Activated CD8-positive, alpha-beta memory T cell treated with anti-CD3 and anti-CD28 coated beads, Interleukin-2, amount 50 U/mL, for 4 hours (primary cell): ENCODE measurements around the gene SLC2A6.
"Not testable (repeated sequence)": the region's sequence is repeated elsewhere in the genome, so short reads cannot be mapped to it uniquely, and the experiment has no call there.

Experiments
- DNase-seq: peaks from one replicate; pipeline ENCODE4 v3.0.0-alpha.2; 2020

Gene SLC2A6

DNA sequence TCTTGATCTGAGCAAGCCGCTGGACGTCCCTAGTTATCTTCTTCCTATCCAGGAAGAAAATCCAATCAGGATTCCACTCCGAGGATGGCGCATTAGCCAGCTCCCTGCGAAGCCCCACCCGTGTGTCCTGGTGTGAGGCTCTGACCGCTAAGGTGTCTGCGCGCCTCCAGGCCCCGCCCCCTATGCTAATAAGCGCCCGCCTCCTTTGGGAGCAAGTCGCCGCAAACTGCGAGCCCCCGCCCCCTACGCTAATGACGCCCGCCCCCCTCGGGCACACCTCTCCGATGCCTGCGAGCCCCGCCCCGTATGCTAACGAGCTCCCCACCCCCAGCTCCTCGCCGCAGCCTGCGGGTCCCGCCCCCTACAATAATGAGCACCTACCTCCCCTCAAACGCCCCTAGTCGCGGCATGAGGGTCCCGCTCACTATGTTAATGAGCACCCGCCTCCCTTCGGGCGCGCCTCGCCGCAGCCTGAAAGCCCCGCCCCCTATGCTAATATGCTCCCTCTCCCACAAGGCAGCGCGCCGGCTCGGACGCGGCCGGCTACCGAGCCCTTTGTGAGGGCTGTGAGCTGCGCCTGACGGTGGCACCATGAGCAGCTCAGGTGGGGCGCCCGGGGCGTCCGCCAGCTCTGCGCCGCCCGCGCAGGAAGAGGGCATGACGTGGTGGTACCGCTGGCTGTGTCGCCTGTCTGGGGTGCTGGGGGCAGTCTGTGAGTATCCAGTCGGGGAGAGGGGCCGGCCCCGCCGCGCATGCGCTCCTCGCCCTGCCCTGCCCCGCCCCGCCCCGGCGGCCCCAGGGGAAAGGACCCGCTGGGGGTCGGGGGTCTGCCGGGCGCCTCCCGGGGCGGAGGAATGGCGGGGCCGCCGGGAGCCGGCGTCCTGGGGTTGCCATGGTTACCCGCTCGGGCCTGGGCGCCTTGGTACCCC lies 19.2 kb downstream of the SLC2A6 start, which contains the start of gene CACFD1:
Gene CACFD1 (plus strand): TSS at position 503 of the 929 bp plus-strand sequence. CDS start 89 bp downstream, at position 592.
- peak; percentile 90 for DNase-seq

DNA sequence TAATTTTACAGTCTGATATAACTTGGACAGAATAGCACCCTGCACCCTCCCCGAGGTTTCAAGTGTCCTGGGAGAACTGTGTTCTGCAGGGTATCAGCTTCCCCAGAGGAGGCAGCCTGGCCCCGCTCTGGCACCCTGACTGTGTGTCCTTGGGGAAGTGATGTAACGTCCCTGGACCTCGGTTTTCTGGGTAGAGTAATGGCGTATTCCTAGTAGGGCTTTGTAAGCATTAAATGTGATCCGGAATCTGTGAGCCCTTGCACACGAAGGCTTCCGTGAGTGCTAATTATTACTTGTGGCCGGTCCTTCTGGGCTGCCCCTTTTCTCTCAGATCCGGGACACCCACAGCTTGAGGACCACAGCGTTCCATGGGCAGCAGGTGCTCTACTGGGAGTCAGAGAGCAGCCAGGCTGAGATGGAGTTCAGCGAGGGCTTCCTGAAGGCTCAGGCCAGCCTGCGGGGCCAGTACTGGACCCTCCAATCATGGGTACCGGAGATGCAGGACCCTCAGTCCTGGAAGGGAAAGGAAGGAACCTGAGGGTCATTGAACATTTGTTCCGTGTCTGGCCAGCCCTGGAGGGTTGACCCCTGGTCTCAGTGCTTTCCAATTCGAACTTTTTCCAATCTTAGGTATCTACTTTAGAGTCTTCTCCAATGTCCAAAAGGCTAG lies 20.1 kb downstream of the SLC2A6 start:
- no peak for DNase-seq

DNA sequence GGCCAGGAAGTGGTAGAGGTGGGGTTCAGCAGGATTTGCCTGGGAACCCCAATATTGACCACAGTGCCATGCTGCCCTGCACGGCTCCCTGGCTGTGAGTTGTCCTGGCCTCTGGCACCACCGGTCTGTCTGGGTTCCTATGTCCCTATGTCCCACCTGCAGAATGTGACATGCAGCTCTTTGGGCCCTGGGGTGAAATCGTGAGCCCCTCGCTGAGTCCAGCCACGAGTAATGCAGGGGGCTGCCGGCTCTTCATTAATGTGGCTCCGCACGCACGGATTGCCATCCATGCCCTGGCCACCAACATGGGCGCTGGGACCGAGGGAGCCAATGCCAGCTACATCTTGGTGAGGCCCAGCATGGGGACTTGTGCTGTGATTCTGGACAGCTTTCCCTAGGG lies 21.2 kb downstream of the SLC2A6 start:
- DNase-seq: no peak

DNA sequence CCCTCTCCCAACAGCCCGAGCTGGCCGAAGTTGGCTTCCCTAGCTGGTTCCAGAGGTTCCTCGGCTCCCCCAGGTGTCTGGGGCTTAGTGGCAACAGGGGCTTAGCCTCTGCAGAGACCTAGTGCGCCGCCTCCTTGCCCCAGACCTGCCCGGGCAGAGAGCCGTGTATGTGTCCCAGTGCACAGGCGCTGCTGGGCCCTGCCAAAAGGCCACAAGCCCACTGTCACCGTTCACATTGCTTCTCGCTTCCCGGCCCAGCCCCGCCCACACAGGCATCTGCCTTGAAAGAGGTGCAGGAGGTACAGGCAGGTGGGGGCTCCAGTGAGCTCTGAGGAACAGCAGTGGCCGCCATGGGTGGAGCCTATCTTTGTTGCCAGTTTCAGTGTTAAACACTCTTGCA lies 21.7 kb downstream of the SLC2A6 start:
- no peak for DNase-seq

DNA sequence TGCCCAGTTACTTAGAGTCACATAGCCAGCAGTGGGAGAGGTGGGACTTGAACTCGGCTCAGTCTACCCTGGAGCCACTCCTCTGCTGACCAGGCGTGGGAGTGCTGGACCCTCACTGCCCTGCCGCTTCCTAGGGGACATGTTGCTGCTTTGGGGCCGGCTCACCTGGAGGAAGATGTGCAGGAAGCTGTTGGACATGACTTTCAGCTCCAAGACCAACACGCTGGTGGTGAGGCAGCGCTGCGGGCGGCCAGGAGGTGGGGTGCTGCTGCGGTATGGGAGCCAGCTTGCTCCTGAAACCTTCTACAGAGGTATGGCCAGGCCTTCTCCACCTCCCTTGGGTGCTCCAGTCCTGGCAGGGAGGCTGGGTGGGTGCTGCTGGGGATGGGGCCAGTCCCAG lies 22.5 kb downstream of the SLC2A6 start:
- no peak for DNase-seq

DNA sequence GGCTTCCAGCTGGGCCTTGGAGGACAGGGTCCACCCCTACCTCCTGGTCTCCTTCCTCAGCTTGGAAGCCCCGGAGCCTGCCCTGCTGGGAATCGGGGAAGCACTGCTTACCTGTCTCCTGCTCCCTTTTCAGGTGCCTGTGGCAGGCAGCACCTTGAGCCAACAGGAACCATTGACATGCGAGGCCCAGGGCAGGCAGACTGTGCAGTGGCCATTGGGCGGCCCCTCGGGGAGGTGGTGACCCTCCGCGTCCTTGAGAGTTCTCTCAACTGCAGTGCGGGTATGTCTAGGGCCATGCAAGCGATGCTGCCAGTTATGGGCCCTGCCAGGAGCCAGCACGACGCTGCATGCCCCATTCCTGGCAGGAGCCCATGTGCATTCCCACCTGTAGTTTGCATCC lies 23.0 kb downstream of the SLC2A6 start:
- no peak for DNase-seq

DNA sequence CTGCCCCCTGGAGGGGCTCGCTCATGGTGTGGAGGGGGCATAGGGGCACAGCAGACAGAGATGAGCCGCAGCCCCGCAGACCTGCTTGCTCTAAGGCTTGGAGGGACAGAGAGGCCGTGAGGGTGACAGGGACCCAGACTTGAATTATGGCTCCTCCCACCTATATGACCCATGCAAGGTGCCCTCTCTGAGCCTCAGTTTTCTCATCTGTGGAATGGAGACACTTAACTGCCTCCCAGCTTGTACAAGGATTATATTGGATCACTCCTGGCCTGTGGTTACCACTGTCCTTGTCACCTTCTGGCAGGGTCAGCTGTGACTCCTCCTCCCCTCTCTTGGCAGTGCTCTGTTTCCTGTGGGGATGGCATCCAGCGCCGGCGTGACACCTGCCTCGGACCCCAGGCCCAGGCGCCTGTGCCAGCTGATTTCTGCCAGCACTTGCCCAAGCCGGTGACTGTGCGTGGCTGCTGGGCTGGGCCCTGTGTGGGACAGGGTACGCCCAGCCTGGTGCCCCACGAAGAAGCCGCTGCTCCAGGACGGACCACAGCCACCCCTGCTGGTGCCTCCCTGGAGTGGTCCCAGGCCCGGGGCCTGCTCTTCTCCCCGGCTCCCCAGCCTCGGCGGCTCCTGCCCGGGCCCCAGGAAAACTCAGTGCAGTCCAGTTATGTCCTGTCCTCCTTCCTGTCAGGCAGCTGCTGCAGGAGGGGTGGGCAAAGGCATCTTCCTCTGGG lies 23.8 kb downstream of the SLC2A6 start:
- no peak for DNase-seq

DNA sequence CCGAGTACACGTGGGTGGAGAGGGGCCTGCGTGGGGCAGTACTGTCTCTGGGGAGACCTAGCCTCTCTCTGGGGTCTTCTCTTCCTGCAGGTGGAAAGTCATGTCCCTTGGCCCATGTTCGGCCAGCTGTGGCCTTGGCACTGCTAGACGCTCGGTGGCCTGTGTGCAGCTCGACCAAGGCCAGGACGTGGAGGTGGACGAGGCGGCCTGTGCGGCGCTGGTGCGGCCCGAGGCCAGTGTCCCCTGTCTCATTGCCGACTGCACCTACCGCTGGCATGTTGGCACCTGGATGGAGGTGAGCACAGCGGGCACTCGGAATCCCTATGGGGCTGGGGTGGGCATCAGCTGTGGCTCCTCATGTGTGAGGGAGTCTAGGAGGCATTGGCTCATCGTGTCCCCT lies 24.6 kb downstream of the SLC2A6 start:
- no peak for DNase-seq

DNA sequence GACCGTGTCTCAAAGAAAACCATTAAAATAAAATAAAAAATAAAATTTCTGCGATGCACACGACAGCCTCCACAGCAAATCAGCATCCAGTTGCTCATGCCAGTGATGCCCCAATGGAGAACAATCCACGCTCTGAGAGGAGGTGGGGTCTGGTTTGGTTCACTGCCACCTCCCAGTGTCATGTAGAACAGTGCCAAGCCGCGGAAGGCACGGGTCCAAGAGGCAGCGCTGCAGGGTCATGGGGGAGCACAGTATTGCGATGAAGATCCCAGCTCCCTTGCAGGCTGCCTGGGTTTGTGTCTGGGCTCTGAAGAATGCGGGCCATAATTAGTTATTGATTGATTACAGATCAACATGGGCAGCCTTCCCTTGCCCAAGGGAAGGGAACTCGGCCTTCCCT lies 25.2 kb downstream of the SLC2A6 start:
- no peak for DNase-seq

DNA sequence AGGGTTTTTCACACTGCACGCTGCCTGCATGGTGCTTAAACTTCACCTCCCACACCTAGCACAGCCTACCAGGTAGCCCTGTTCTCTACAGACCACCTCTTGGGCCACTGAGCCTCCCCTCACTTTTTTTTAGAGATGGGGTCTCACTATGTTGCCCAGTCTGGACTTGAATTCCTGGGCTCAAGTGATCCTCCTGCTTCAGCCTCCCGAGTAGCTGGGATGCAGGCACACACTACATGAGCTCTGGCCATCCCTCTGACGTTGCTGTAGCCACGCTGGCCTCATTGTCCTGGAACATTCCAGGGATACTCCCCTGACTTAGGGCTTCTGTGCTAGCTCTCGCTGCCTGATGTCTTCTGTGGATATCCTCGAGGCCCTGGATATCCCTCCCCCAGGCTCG lies 26.3 kb downstream of the SLC2A6 start:
- DNase-seq: no peak

DNA sequence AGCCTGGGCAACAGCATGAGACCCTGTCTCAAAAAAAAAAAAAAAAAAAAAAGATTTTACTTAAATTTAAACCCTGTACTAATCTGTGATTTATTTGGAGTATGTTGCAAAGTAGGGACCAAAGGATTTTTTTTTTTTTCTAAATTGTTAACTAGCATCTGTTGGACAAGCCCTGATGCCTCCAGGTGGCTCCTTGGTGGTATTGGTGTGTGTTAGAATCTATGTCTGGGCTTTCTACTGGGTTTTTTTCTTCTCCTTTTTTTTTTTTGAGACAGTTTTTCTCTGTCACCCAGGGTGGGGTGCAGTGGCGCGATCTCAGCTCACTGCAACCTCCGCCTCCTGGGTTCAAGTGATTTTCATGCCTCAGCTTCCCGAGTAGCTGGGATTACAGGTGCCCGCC lies 27.0 kb downstream of the SLC2A6 start:
- DNase-seq: not testable (repeated sequence)

DNA sequence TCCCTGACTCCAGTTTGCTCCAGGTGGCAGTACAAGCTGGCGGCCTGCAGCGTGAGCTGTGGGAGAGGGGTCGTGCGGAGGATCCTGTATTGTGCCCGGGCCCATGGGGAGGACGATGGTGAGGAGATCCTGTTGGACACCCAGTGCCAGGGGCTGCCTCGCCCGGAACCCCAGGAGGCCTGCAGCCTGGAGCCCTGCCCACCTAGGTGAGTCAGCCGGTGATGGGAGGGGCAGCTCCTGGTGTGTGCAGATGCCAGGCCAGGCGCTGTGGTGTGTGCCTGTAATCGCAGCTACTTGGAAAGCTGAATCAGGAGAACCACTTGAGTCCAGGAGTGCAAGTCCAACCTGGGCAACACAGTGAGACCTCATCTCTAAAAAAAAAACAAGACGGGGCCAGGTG lies 29.1 kb downstream of the SLC2A6 start:
- no peak for DNase-seq

DNA sequence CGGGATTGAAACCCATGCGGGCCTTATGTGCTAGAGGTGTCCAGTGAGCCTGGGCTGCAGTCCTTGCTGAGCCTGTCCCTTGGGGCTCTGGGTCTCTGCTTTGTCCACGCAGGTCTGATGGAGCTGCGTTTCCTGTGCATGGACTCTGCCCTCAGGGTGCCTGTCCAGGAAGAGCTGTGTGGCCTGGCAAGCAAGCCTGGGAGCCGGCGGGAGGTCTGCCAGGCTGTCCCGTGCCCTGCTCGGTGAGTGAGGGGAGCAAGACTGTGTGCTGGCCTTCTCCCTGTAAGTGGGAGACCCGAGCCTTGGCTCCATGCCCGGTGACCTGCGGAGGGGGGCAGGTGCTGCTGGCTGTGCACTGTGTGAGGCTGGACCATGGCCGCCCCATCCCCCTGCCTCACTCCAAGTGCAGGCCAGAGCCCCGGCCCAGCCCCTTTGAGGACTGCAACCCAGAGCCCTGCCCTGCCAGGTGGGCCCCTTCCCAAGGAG lies 30.4 kb downstream of the SLC2A6 start:
- DNase-seq: no peak

DNA sequence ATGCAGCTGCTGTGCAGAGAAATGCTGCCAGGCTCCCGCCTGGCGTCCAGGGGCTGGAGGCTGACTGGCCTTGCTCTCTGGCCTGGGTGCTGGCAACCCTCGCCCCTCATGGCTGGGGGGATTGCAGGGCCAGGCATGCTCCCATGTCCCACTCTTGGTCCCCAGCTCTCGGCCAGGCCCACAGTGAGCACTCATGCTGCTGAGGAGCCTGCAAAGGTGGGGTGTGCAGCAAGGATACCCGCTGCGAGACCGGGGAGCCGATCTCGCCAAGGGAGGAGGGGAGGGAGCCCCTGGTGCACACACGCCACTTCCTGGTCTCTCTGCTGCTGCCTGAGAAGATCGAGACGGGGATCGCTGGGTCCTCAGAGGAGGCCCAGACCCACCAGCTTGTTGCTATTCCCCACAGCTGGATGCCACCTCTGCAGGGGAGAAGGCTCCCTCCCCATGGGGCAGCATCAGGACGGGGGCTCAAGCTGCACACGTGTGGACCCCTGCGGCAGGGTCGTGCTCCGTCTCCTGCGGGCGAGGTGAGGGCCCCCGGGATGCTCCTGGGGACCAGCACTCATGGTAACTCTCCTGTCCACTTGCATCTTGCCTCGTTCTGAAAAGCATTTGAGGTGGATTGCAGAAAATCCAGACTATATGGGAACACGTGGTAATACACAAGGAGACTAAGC lies 33.5 kb downstream of the SLC2A6 start:
- DNase-seq: no peak

DNA sequence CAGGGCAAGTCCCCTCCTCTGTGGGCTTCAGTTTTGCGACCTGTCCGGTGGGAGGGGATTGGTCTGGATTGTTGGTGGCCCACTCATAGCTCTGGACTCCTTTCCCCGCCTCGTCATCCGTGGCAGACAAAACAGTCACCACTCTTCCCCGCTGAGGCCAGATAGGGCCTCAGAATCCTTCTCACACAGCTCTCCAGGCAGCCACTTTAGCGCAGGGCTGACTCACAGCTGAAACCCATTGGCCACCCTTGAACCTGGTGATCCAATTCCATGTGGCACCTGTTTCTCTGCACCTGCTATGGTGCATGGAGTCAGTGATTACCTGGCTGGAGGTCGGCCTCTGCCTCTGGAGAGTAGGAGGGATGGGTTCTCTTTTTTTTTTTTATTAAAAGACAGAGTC lies 34.9 kb downstream of the SLC2A6 start:
- DNase-seq: no peak

DNA sequence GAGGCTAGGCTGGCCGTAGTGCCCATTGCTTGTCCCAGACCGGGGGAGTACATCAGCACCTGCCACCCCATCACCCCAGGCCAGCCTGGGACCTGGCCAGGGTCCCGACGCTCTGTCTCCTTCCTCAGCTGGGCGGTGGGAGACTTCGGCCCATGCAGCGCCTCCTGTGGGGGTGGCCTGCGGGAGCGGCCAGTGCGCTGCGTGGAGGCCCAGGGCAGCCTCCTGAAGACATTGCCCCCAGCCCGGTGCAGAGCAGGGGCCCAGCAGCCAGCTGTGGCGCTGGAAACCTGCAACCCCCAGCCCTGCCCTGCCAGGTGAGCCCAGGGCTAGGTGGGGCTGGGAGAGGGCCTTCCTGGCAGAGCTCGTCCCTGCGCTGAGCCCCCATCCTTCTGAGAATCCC lies 35.7 kb downstream of the SLC2A6 start:
- no peak for DNase-seq

DNA sequence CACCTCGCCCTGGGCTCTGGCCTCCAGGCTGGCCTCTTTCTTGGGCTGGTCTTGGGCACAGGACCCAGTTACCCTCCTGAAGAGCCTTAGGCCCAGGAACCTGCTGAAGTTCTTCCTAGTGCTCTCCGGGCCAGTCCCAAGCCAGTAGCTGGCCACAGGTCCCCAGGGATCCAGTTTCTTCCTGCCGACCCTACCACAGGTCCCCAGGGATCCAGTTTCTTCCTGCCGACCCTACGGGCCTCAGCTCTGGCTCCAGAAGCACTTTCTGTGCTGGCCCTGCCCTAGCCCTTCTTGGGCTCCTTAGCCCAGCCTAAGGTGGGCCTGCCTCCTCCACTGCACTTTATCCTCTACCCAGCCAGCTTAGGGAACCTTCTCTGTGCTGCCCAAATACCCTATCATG lies 37.3 kb downstream of the SLC2A6 start:
- DNase-seq: no peak

DNA sequence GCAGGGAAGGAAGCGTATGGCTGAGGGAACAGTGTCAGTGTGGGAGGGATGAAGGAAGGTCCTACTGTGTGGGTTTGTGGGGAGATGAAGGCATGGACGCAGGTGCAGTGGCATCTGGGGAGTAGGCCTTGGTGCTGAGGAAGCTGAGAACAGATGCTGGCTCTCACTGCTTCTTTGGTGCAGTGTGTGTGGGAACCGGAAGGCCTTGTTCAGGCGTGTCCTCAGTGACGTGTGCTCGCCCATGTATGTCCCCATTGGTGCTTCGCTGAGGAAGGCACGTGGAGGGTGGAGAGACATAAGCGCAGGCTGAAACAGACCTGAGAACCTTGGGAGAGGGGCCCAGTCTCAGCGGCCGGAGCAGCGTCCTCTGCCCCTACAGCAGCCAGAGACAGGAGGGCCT lies 38.0 kb downstream of the SLC2A6 start:
- no peak for DNase-seq

DNA sequence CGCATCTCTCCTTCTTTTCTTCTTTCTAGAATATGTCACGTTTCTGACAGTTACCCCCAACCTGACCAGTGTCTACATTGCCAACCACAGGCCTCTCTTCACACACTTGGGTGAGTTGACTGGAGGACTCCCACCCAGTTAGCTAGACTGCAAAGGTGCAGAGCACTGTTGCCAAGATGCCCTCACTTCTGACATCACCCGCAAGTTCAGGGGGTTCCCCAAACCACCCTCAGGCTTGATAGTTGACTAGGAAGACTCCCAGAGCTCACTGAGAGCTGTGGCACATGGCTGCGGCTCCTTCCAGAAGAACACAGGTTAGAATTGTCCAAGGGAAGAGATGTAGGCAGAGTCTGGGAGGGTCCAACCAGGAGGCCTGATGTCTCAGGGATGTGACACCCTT lies 39.6 kb downstream of the SLC2A6 start:
- DNase-seq: no peak

DNA sequence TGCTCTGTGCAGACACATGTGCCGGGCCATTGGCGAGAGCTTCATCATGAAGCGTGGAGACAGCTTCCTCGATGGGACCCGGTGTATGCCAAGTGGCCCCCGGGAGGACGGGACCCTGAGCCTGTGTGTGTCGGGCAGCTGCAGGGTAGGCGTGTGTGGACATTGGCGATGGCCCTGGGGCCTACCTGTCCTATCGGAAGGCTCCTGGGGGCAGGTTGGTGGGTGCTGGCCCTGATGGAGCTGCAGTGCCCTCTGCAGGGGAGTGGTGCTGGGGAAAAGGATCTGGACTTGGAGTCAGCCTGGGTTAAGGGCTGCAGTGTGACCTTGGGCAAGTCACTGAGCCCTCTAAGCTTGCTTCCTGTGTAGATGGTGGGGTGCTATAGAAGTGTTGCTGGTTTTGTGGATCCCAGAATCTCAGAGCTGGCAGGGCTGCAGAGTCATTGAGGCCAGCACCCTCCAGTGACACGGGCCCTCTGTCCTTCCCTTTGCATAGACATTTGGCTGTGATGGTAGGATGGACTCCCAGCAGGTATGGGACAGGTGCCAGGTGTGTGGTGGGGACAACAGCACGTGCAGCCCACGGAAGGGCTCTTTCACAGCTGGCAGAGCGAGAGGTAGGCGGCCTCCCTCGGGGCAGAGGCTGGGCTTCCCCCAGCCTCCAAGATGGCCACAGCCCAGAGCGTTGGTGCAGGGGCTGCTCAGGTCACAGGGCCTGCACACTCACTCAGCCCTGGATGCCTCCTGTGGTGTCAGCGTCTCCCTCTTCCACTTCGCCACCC lies 41.0 kb downstream of the SLC2A6 start:
- DNase-seq: no peak

DNA sequence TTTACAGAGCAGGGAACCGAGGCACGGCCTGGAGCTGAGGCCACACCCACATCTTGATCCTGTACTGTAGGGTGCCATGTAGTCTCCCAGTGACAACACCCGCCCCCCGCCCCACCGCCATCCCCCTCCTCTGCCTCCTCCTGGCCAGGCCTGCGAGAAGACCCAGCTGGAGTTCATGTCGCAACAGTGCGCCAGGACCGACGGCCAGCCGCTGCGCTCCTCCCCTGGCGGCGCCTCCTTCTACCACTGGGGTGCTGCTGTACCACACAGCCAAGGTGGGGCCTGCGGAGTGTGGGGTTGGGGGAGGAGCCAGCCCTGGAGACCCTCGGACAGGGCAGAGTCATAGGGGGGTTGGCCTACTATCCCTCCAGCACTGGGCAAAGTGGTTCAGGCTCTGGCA lies 42.2 kb downstream of the SLC2A6 start:
- no peak for DNase-seq

DNA sequence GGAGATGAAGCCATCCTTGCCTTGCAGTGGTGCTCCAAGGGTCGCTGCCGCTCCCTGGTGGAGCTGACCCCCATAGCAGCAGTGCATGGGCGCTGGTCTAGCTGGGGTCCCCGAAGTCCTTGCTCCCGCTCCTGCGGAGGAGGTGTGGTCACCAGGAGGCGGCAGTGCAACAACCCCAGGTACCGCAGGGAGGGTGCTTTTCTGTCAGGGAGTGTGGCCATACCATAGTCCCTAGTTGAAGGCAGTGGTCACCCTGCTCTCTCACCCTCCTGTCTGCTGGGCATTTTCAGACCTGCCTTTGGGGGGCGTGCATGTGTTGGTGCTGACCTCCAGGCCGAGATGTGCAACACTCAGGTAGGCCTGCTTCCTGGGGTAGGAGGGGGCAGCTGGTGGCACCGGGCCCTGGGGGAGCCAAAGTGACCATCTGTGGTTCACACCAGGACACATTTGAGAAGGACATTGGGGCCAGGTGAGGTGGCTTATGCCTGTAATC lies 45.5 kb downstream of the SLC2A6 start:
- DNase-seq: no peak
